Brain microvascular endothelial cell (primary cell): ENCODE measurements around the gene HSPB2.

Source experiments
- DNase-seq: peaks from one replicate; pipeline ENCODE4 v3.0.0-alpha.2; 2020
- H3K27ac ChIP-seq: fragments of 250-450 bp; sonication (Bioruptor Pico); 2 replicates; pipeline ENCODE4 v1.5.1; 2020; ENCODE audit warnings: mild to moderate bottlenecking, moderate library complexity
- H3K27me3 ChIP-seq: fragments of 250-450 bp; sonication (Bioruptor Pico); replicated peaks from 2 replicates; pipeline ENCODE4 v1.5.1; 2020; ENCODE audit warnings: mild to moderate bottlenecking
- H3K36me3 ChIP-seq: fragments of 250-450 bp; sonication (Bioruptor Pico); replicated peaks from 2 replicates; pipeline ENCODE4 v1.5.1; 2020; ENCODE audit warnings: mild to moderate bottlenecking
- H3K4me3 ChIP-seq: 2 replicates; pipeline ENCODE4 v1.5.1; 2011; ENCODE audit warnings: low read depth, mild to moderate bottlenecking, control low read depth, low read length, moderate library complexity
- in situ Hi-C: cut with HindIII; loops from 2 replicates; pipeline ENCODE4 v1.10.0; 2017; ENCODE audit warnings: low sequenced_read_pairs, low pct_ligation_motif_present
- TF ChIP-seq, protein P1 (sequence below): IDR thresholded peaks from 2 replicates; pipeline ENCODE4 v1.5.1; 2011; ENCODE audit warnings: low read depth, mild to moderate bottlenecking, moderate library complexity, low read length, control low read depth, inconsistent platforms; ENCODE audit errors: missing control alignments

The HSPB2 gene

DNA sequence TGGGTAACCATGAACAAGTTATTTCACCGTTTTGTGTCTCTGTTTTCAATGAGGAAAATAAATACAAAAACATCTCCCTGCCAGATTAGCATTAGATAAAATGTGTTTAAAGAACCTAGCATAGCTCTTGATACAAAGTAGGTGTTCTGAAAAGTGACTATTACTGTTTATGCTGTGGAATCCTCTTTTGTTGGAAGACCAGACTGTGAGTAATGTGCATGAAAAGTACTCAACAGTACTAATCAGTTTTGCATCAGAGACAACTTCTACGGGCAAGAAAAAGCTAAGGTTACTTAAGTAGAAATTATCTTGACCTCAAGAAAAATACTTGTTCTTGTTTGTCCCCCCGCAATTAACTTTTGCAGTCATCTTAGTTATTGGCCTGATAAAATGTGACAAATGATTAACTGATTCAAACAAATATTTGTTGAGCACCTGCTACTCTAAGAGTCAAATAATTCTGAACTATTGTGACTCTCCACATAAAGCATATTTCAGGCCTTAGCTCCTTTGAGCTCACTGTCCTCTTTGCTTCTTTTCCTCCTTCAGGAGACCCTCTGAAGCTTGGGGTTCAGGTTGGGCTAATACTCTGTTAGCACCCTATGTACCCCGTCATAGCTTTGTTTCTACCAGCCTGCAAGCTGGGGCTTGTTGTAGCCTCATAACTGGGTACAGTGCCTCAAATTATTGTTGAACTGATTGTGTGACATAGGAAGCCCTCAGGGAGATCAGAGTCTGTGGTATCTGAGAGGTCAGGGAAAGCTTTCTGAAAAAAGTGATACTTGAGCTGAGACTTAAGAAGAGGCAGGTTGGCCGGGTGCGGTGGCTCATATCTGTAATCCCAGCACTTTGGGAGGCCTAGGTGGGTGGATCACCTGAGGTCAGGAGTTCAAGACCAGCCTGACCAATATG, 49.1 kb downstream of the HSPB2 start:
- H3K4me3 ChIP-seq = no peak overlapping the region
- no peak for DNase-seq
- in situ Hi-C loops = no loop called here
- TF ChIP-seq, protein P1, sequence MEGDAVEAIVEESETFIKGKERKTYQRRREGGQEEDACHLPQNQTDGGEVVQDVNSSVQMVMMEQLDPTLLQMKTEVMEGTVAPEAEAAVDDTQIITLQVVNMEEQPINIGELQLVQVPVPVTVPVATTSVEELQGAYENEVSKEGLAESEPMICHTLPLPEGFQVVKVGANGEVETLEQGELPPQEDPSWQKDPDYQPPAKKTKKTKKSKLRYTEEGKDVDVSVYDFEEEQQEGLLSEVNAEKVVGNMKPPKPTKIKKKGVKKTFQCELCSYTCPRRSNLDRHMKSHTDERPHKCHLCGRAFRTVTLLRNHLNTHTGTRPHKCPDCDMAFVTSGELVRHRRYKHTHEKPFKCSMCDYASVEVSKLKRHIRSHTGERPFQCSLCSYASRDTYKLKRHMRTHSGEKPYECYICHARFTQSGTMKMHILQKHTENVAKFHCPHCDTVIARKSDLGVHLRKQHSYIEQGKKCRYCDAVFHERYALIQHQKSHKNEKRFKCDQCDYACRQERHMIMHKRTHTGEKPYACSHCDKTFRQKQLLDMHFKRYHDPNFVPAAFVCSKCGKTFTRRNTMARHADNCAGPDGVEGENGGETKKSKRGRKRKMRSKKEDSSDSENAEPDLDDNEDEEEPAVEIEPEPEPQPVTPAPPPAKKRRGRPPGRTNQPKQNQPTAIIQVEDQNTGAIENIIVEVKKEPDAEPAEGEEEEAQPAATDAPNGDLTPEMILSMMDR = no peak
- no peaks in the 10 kb centered on the region for H3K27me3 ChIP-seq
- H3K36me3 ChIP-seq = no peaks in the 10 kb centered on the region
- H3K27ac ChIP-seq = no peak overlapping the region
